ENCODE data around the gene LARP1B. TPM values are rescaled to one million over a fixed set of nuclear protein-coding genes. Genes with fewer than 3 reads are reported as not detected.
"Not testable (repeated sequence)": the region's sequence is repeated elsewhere in the genome, so short reads cannot be mapped to it uniquely, and the experiment has no call there.

The LARP1B gene
- total RNA-seq, 2 experiments from 2014 or later: 13.5 to 16.9 TPM

GRCh38 chr4:128061566-128062536 lies 739 bp downstream of the LARP1B start:
- Mint-ChIP-seq H3K36me3 (ENCODE audit: low read depth) (peaks cover 1% of the 10 kb centered on the region), H3K27me3 (peaks cover under 1% of the 10 kb centered on the region), H3K4me1 (peaks cover 23% of the 10 kb centered on the region), H3K9me3 (no peaks in the 10 kb centered on the region), H3K4me3 (peak overlapping the region; percentile 84), H3K27ac (peak overlapping the region; percentile 85)
- ChIA-PET POLR2A (interaction anchor here (0.9 kb wide), 1 partner anchor 97 kb away, joined by 6 read pairs; the partner anchor contains the start of genes ABHD18 and MFSD8), CTCF (interaction anchor here (0.6 to 1.7 kb wide), 5 partner anchors 8 to 233 kb away, joined by 3 to 6 read pairs (median 4); partner anchors contain the start of genes ABHD18 and MFSD8)
- peak; percentile 57 for DNase-seq

DNA sequence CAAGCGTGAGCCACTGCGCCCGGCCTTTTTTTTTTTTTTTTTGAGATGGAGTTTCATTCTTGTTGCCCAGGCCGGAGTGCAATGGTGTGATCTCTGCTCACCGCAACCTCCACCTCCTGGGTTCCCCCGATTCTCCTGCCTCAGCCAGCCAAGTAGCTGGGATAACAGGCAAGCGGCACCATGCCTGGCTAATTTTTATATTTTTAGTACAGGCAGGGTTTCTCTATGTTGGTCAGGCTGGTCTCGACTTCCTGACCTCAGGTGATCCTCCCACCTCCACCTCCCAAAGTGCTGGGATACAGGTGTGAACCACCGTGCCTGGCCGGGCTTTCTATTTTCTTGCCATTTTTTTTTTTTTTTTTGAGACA lies 5.3 kb downstream of the LARP1B start:
- H3K27ac Mint-ChIP-seq; H3K4me3 Mint-ChIP-seq; DNase-seq; H3K27me3 Mint-ChIP-seq; H3K9me3 Mint-ChIP-seq; H3K36me3 Mint-ChIP-seq (ENCODE audit: low read depth); CTCF ChIA-PET: not testable (repeated sequence)
- POLR2A ChIA-PET: interaction anchor here (0.6 kb wide), 1 partner anchor 594 kb away, joined by 3 read pairs; no protein-coding TSS in a partner anchor
- H3K4me1 Mint-ChIP-seq: peaks cover 15% of the 10 kb centered on the region

GRCh38 chr4:128068918-128069317 lies 7.8 kb downstream of the LARP1B start:
- peaks cover 6% of the 10 kb centered on the region for H3K4me1 Mint-ChIP-seq
- H3K9me3 Mint-ChIP-seq: no peaks in the 10 kb centered on the region
- ChIA-PET POLR2A (no interaction called here), CTCF (interaction anchor here (1.3 kb wide), 1 partner anchor 10 kb away, joined by 4 read pairs; no protein-coding TSS in a partner anchor)
- no peak overlapping the region for H3K27ac Mint-ChIP-seq
- H3K36me3 Mint-ChIP-seq (ENCODE audit: low read depth): peaks cover 1% of the 10 kb centered on the region
- peak; percentile 14 for DNase-seq
- H3K4me3 Mint-ChIP-seq: no peak overlapping the region
- H3K27me3 Mint-ChIP-seq: no peaks in the 10 kb centered on the region

- no peak overlapping the region for H3K4me3 Mint-ChIP-seq
- ChIA-PET CTCF (no interaction called here), POLR2A (no interaction called here)
- H3K9me3 Mint-ChIP-seq: no peaks in the 10 kb centered on the region
- H3K27ac Mint-ChIP-seq: no peak overlapping the region
- H3K4me1 Mint-ChIP-seq: no peaks in the 10 kb centered on the region
- no peak for DNase-seq
- no peaks in the 10 kb centered on the region for H3K27me3 Mint-ChIP-seq
- peaks cover 17% of the 10 kb centered on the region for H3K36me3 Mint-ChIP-seq (ENCODE audit: low read depth)
These were observed 15.4 kb downstream of the LARP1B start for GRCh38 chr4:128076464-128076863.

- H3K4me3 Mint-ChIP-seq, POLR2A ChIA-PET: not testable (repeated sequence)
These were observed 34.2 kb downstream of the LARP1B start for GRCh38 chr4:128095293-128095692.

GRCh38 chr4:128107766-128108165 lies 46.7 kb downstream of the LARP1B start:
- POLR2A ChIA-PET: no interaction called here
- CTCF ChIA-PET: interaction anchor here (0.6 kb wide), 1 partner anchor 12 kb away, joined by 4 read pairs; no protein-coding TSS in a partner anchor
- no peak for DNase-seq
- Mint-ChIP-seq H3K27me3 (no peaks in the 10 kb centered on the region), H3K27ac (no peak overlapping the region), H3K4me3 (no peak overlapping the region), H3K4me1 (no peaks in the 10 kb centered on the region), H3K36me3 (ENCODE audit: low read depth) (peaks cover 7% of the 10 kb centered on the region), H3K9me3 (no peaks in the 10 kb centered on the region)

More at GRCh38 chr4:128095293-128095692, 34.2 kb downstream of the LARP1B start:
- H3K9me3 Mint-ChIP-seq, H3K27me3 Mint-ChIP-seq, DNase-seq, H3K4me1 Mint-ChIP-seq, H3K27ac Mint-ChIP-seq, CTCF ChIA-PET: not testable (repeated sequence)
- peaks cover 19% of the 10 kb centered on the region for H3K36me3 Mint-ChIP-seq (ENCODE audit: low read depth)

- no peak overlapping the region for H3K4me3 Mint-ChIP-seq
- H3K36me3 Mint-ChIP-seq (ENCODE audit: low read depth): peaks cover 28% of the 10 kb centered on the region
- DNase-seq: no peak
- no peak overlapping the region for H3K27ac Mint-ChIP-seq
- no peaks in the 10 kb centered on the region for H3K27me3 Mint-ChIP-seq
- no peaks in the 10 kb centered on the region for H3K9me3 Mint-ChIP-seq
- H3K4me1 Mint-ChIP-seq: no peaks in the 10 kb centered on the region
- ChIA-PET POLR2A (no interaction called here), CTCF (no interaction called here)
These were observed 61.9 kb downstream of the LARP1B start for GRCh38 chr4:128123036-128123435.

GRCh38 chr4:128130621-128131020 lies 69.5 kb downstream of the LARP1B start:
- CTCF ChIA-PET: interaction anchor here (1.3 kb wide), 1 partner anchor 11 kb away, joined by 4 read pairs; no protein-coding TSS in a partner anchor
- POLR2A ChIA-PET: no interaction called here
- H3K4me1 Mint-ChIP-seq: no peaks in the 10 kb centered on the region

DNA sequence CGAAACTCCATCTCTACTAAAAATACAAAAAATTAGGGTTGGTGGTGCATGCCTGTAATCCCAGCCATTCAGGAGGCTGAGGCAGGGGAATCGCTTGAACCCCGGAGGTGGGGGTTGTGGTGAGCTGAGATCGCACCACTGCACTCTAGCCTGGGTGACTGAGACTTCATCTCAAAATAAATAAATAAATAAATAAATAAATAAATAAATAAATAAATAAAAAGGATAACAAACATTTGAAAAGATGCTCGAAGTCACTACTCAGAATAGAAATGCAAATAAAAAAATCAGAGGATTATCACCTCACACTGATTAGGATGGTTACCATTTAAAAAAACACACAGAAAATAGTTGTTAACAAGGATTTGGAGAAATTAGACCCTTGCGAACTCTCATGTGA lies 73.8 kb downstream of the LARP1B start:
- Mint-ChIP-seq H3K9me3 (peaks cover 2% of the 10 kb centered on the region), H3K36me3 (ENCODE audit: low read depth) (peaks cover 2% of the 10 kb centered on the region), H3K27me3 (no peaks in the 10 kb centered on the region), H3K4me1 (no peaks in the 10 kb centered on the region), H3K4me3 (no peak overlapping the region), H3K27ac (no peak overlapping the region)
- POLR2A ChIA-PET: no interaction called here
- CTCF ChIA-PET: interaction anchor here (0.6 kb wide), 1 partner anchor 15 kb away, joined by 4 read pairs; no protein-coding TSS in a partner anchor
- DNase-seq: no peak

More at GRCh38 chr4:128130621-128131020, 69.5 kb downstream of the LARP1B start:
- H3K4me3 Mint-ChIP-seq: no peak overlapping the region
- DNase-seq: no peak
- H3K36me3 Mint-ChIP-seq (ENCODE audit: low read depth): peaks cover 10% of the 10 kb centered on the region
- H3K27ac Mint-ChIP-seq: no peak overlapping the region
- H3K27me3 Mint-ChIP-seq: no peaks in the 10 kb centered on the region
- peaks cover 5% of the 10 kb centered on the region for H3K9me3 Mint-ChIP-seq

- peaks cover 4% of the 10 kb centered on the region for H3K36me3 Mint-ChIP-seq (ENCODE audit: low read depth)
- no peaks in the 10 kb centered on the region for H3K27me3 Mint-ChIP-seq
- no peak overlapping the region for H3K27ac Mint-ChIP-seq
- POLR2A ChIA-PET: no interaction called here
- H3K9me3 Mint-ChIP-seq: peaks cover 2% of the 10 kb centered on the region
- no peak overlapping the region for H3K4me3 Mint-ChIP-seq
- no peak for DNase-seq
- no peaks in the 10 kb centered on the region for H3K4me1 Mint-ChIP-seq
- CTCF ChIA-PET: interaction anchor here (0.6 kb wide), 1 partner anchor 14 kb away, joined by 4 read pairs; no protein-coding TSS in a partner anchor
These were observed 74.3 kb downstream of the LARP1B start for GRCh38 chr4:128135391-128135790.

GRCh38 chr4:128141866-128142265 lies 80.8 kb downstream of the LARP1B start:
- CTCF ChIA-PET: interaction anchor here (1.4 kb wide), 1 partner anchor 11 kb away, joined by 4 read pairs; no protein-coding TSS in a partner anchor
- Mint-ChIP-seq H3K27ac (peak overlapping the region; percentile 5), H3K4me1 (no peaks in the 10 kb centered on the region), H3K27me3 (no peaks in the 10 kb centered on the region), H3K36me3 (ENCODE audit: low read depth) (peaks cover 18% of the 10 kb centered on the region), H3K4me3 (no peak overlapping the region), H3K9me3 (peaks cover 19% of the 10 kb centered on the region)
- DNase-seq: no peak
- POLR2A ChIA-PET: no interaction called here

- no peak for DNase-seq
- Mint-ChIP-seq H3K4me1 (no peaks in the 10 kb centered on the region), H3K9me3 (peaks cover 19% of the 10 kb centered on the region), H3K36me3 (ENCODE audit: low read depth) (peaks cover 14% of the 10 kb centered on the region), H3K27ac (no peak overlapping the region), H3K27me3 (no peaks in the 10 kb centered on the region), H3K4me3 (no peak overlapping the region)
- POLR2A ChIA-PET: no interaction called here
- CTCF ChIA-PET: no interaction called here
These were observed 84.6 kb downstream of the LARP1B start for GRCh38 chr4:128145727-128146126.

DNA sequence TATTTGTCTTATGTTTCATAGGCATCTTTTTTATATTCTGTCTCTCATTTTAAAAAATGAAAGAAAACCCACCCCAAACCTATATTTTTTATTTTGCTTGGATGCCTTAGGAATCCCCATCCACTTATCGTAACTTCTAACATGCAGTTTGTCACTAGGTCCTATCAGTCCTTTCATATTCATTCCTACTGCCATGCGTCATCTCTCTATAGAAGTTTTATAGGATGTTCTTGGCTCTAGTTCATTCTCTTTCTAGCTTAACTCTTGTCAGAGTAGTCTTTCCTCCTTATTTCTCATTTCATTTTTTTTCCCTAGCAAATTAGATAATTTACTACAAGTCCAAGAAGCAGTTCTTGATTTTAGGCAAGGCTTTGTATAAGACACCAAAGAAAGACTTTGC lies 92.7 kb downstream of the LARP1B start:
- POLR2A ChIA-PET: no interaction called here
- Mint-ChIP-seq H3K27ac (no peak overlapping the region), H3K4me1 (no peaks in the 10 kb centered on the region), H3K27me3 (no peaks in the 10 kb centered on the region), H3K36me3 (ENCODE audit: low read depth) (peaks cover 6% of the 10 kb centered on the region), H3K4me3 (no peak overlapping the region), H3K9me3 (peaks cover 3% of the 10 kb centered on the region)
- CTCF ChIA-PET: no interaction called here
- DNase-seq: no peak
